ENCODE data around the gene TOR1AIP2. TPM values are rescaled to one million over a fixed set of nuclear protein-coding genes. Genes with fewer than 3 reads are reported as not detected.
"Not testable (repeated sequence)": the region's sequence is repeated elsewhere in the genome, so short reads cannot be mapped to it uniquely, and the experiment has no call there.

The TOR1AIP2 gene
- total RNA-seq, 2 donors from 2014 or later, result 60.5 to 75.2 TPM

DNA sequence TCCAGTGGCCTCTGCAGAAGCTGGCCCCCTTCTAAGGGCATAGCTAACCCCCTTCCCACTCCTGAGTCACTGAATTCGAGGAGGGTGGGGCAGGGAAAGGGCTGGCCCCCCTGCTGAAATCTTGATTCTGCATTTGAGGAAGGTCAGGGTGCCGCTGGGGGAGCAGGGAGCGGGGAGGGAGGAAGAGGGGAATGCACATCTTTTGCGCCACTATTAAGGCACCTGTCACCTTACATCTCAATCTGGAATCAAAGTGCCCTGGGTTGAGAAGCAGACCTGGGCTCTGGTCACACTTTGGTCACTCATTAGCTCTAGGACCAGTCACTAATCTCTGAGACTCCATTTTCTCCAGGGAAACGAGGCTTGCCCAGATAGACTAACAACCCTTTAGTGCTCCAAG lies 62.0 kb downstream of the TOR1AIP2 start:
- ATAC-seq, result no peak
- DNase-seq (ENCODE audit: low spot score), result no peak
- H3K9me3 Mint-ChIP-seq, result no peaks in the 10 kb centered on the region
- H3K4me1 Mint-ChIP-seq (ENCODE audit: low read depth in 2 of 2), result peaks cover 14 to 15% of the 10 kb centered on the region in 2 donors
- no peaks in the 10 kb centered on the region for H3K36me3 Mint-ChIP-seq
- H3K4me3 Mint-ChIP-seq, result peak overlapping the region; percentile 93
- H3K27ac Mint-ChIP-seq, result peak overlapping the region in 1 of 2 donors; percentile 72
- peaks cover 0 to 21% of the 10 kb centered on the region in 2 donors for H3K27me3 Mint-ChIP-seq

DNA sequence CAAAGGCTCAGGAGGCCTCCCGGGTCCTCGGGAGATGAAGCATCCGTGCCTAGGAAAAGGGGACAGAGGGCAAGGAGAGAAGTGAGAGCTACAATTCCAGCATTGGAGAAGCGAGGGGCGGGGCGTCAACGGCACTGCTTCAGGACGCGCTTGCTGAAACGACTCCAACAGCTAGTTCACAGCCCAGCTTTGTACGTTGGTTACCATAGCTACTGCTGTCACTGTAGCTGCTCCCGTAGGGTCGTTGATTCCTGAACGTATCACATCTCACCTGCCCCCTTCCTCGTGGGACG lies 63.1 kb downstream of the TOR1AIP2 start:
- peak; percentile 34 to 50 for ATAC-seq
- Mint-ChIP-seq H3K36me3 (no peaks in the 10 kb centered on the region), H3K4me3 (peak overlapping the region; percentile 93), H3K27ac (peak overlapping the region in 1 of 2 donors; percentile 72), H3K27me3 (peaks cover 8 to 24% of the 10 kb centered on the region in 2 donors), H3K4me1 (ENCODE audit: low read depth in 2 of 2) (peaks cover 14 to 15% of the 10 kb centered on the region in 2 donors), H3K9me3 (no peaks in the 10 kb centered on the region)
- DNase-seq (ENCODE audit: low spot score), result no peak

DNA sequence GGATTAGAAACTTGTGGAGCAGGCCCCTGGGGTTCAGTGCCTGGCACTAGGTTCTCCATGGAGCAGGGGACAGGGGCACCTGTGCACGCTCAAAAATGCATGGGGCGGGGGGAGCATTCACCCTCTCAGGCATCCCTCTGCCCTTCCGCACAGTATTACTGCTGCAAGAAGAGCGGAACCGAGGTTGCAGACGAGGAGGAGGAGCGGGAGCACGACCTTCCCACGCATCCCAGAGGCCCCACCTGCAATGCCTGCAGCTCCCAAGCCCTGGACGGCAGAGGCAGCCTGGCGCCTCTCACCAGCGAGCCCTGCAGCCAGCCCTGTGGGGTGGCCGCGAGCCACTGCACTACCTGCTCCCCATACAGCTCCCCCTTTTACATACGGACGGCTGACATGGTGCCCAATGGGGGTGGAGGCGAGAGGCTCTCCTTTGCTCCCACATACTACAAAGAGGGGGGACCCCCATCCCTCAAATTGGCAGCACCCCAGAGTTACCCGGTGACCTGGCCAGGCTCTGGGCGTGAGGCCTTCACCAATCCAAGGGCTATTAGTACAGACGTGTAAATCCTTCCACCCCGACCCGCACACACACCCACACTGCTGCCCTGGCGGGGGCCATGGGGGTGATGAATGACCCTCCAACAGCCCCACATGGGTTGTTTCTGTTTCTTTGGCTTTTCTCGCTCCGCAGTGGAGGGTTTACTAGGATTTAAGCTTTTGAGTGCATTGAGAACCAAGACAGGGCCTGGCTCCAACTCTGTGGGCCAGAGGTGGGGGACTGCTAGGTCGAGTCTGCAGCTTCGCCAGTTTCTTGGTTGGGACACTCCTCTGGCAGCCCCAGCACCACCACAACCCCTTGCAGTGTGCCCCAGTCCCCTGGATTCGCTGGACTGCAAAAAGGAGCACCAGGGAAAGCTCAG lies 63.7 kb downstream of the TOR1AIP2 start:
- ATAC-seq (no peak), DNase-seq (ENCODE audit: low spot score) (no peak)
- no peak overlapping the region for H3K4me3 Mint-ChIP-seq
- no peaks in the 10 kb centered on the region for H3K9me3 Mint-ChIP-seq
- H3K27ac Mint-ChIP-seq, result no peak overlapping the region
- peaks cover 14 to 15% of the 10 kb centered on the region in 2 donors for H3K4me1 Mint-ChIP-seq (ENCODE audit: low read depth in 2 of 2)
- peaks cover 8 to 24% of the 10 kb centered on the region in 2 donors for H3K27me3 Mint-ChIP-seq
- H3K36me3 Mint-ChIP-seq, result no peaks in the 10 kb centered on the region

DNA sequence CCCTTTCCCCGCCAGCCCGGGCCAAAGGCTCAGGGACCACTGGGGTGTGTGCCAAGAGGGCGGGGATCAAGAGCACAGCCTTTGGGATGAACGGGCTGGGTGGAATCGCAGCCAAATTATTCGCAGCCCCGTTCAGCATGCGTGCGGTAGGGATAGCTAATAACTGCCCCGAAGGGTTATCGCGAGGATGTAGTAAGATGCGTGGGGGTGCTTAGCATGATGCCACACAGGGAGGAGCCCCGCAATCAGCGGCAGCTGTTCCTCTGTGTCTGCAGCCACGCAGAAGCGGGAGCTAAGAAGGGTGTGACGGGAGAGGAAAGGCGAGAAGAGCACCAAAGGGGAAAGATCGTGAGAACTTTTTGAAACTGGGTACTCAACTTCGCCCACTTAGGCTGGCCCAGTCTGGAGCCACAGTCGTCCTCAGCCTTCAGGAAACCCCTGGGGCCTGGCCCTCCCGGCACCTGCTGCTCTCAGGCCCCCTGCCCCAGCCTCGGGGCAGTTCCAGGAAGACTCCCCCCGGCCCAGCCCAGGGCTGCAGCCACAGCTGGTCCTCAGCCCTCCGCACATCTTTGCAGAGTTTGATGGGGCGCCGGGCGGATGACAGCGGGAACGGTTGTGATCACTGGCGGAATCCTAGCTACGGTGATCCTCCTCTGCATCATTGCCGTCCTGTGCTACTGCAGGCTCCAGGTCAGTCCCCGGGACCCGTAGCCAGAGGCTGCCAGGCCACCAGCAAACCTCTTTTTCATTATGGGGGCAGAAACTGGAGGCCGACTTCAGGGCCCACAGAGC lies 64.9 kb downstream of the TOR1AIP2 start:
- Mint-ChIP-seq H3K27ac (no peak overlapping the region), H3K4me3 (no peak overlapping the region), H3K4me1 (ENCODE audit: low read depth in 2 of 2) (peaks cover 14 to 15% of the 10 kb centered on the region in 2 donors), H3K9me3 (no peaks in the 10 kb centered on the region), H3K27me3 (peaks cover 8 to 24% of the 10 kb centered on the region in 2 donors), H3K36me3 (no peaks in the 10 kb centered on the region)
- no peak for ATAC-seq
- DNase-seq (ENCODE audit: low spot score), result no peak

DNA sequence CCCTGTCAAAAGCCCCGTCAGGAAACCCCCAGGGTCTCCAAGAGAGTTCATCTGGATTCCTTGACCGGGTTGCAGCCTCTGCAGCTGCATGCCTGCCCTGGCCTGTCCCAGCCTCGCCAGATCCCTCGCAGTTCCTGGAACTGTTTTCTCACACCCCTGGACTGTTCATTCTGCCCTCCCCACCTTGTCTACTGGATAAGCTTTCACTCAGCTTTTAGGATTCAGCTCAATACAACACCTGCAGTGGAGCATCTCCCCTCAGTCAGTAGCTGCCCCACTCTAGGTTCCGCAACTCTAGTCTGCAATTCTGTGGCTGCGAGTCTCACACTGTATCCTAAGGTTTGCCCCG lies 67.3 kb downstream of the TOR1AIP2 start:
- Mint-ChIP-seq H3K4me1 (ENCODE audit: low read depth in 2 of 2) (peaks cover 10 to 11% of the 10 kb centered on the region in 2 donors), H3K27me3 (peaks cover 12 to 14% of the 10 kb centered on the region in 2 donors), H3K27ac (no peak overlapping the region), H3K9me3 (no peaks in the 10 kb centered on the region), H3K36me3 (no peaks in the 10 kb centered on the region), H3K4me3 (no peak overlapping the region)
- no peak for DNase-seq (ENCODE audit: low spot score)
- no peak for ATAC-seq

DNA sequence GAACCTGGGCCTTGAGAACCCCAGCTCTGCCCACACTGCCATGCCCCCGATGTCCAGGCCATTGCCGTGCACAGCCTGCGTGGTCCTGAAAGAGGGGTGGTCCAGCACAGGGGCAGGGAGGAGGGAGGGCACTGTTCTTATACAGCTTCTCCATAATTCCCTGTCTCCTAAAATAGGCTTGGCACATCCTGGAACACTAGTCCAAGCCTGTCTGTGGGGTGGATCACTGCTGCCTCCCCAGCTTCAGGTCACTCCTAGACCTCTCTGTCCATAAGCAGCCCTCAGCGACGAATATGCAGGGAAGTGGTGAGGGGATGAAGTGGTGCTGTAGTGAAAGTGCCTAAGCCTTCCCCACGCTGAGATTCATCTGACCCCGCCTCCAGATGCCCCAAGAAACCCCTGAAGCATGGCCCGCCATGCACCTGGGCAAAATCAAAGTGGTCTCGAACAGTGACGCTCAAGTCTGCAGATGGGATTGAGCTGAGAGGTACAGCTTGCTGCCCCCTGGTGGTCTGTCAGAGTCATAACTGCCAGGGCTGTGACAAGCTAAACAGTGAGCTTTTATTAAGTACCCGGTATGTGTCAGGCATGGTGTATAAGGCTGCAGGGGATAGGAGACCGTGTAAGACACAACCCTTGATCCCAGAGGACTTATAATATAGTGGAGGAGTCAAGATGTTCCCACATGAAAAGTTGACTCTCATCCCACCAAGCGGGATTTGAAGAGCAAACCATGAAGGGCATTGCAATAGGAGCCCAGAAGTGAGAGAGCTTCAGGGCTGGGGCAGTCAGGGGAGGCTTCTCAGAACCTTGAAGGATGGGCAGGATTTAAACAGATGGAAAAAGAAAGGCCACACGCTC lies 67.9 kb downstream of the TOR1AIP2 start:
- Mint-ChIP-seq H3K27ac (no peak overlapping the region), H3K27me3 (peaks cover 12 to 14% of the 10 kb centered on the region in 2 donors), H3K36me3 (no peaks in the 10 kb centered on the region), H3K4me1 (ENCODE audit: low read depth in 2 of 2) (peaks cover 4 to 5% of the 10 kb centered on the region in 2 donors), H3K9me3 (no peaks in the 10 kb centered on the region), H3K4me3 (no peak overlapping the region)
- peak; percentile 73 for DNase-seq (ENCODE audit: low spot score)
- peak; percentile 62 to 70 for ATAC-seq

DNA sequence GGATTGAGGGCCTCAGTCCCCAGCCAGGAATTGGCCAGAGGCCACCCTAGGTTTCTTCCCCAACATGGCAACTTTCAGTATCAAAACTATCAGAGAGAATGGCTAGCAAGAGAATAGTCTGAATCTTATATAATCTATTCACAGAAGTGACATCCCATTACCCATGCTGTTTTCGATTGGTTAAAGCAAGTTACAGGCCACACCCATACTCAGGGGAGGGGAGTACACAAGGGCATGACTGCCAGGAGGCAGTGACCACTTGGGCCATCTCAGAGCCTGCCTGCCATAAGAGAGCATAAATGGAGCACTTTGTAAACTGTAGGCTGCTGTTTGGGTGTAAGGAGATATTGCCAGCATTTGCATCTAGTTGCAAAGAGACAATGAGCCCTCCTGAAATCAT lies 69.1 kb downstream of the TOR1AIP2 start:
- no peak for DNase-seq (ENCODE audit: low spot score)
- Mint-ChIP-seq H3K9me3 (no peaks in the 10 kb centered on the region), H3K27ac (no peak overlapping the region), H3K36me3 (no peaks in the 10 kb centered on the region), H3K27me3 (peaks cover 12 to 14% of the 10 kb centered on the region in 2 donors), H3K4me1 (ENCODE audit: low read depth in 2 of 2) (no peaks in the 10 kb centered on the region), H3K4me3 (no peak overlapping the region)
- ATAC-seq, result no peak

DNA sequence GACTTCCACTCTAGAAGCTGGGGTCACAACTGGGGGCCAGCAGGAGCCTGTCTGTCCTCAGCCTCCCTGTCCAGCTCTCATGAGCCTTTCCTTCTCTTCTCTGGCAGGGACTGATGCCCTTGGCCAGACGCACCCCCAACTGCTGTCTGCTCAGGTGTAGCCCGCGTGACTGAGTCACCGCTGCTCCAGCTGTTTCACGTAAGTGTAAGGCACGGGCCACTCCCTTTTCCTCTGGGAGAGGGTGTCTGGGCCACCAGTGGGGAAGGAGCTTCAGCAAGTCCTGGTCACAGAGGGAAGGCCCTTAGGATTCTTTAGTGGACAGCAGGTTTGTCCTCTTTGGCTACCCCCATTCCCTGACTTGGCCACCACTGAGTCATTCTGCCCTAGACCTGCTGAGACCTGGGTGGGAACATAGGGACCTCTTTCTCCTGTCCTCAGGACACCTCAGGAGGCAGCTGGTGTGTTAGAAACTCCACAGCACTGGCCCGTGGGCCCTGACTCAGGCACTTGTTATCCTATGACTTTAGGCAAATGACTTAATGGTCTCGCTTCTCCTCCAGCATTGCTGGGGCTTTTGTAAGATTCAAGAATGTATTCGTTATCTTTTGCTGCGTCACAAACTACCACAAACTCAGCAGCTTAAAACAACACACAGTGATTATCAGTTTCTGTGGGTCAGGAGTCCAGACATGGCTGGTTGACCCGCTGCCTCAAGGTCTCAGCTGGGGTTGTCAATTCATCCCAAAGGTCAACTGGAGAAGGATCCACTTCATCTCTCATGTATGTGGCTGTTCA lies 69.7 kb downstream of the TOR1AIP2 start:
- Mint-ChIP-seq H3K4me1 (ENCODE audit: low read depth in 2 of 2) (no peaks in the 10 kb centered on the region), H3K9me3 (no peaks in the 10 kb centered on the region), H3K27me3 (peaks cover 12 to 14% of the 10 kb centered on the region in 2 donors), H3K36me3 (no peaks in the 10 kb centered on the region), H3K27ac (no peak overlapping the region), H3K4me3 (no peak overlapping the region)
- no peak for DNase-seq (ENCODE audit: low spot score)
- ATAC-seq, result no peak

DNA sequence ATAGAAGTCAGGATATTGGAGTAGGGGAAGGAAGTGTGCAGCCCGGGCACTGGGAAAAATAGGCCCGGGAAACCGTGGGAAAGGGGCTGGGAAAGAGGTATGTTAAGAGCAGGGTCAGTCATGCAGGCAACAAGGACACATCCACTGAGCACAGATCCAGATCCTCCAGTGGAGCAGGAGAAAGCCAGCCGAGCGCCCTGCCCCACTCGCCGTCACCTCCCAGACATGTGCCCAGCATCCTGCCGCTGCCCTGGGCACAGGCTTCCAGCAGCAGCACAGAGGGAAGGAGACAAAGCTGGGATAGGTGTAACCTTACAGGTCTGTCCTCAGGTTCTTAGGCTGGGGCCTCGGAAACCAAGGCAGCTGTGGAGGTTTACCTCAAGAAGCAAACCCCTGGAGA lies 70.3 kb downstream of the TOR1AIP2 start:
- no peaks in the 10 kb centered on the region for H3K9me3 Mint-ChIP-seq
- no peaks in the 10 kb centered on the region for H3K4me1 Mint-ChIP-seq (ENCODE audit: low read depth in 2 of 2)
- peaks cover 9 to 14% of the 10 kb centered on the region in 2 donors for H3K27me3 Mint-ChIP-seq
- H3K36me3 Mint-ChIP-seq, result no peaks in the 10 kb centered on the region
- no peak overlapping the region for H3K4me3 Mint-ChIP-seq
- no peak overlapping the region for H3K27ac Mint-ChIP-seq
- DNase-seq (ENCODE audit: low spot score) (no peak), ATAC-seq (no peak)

DNA sequence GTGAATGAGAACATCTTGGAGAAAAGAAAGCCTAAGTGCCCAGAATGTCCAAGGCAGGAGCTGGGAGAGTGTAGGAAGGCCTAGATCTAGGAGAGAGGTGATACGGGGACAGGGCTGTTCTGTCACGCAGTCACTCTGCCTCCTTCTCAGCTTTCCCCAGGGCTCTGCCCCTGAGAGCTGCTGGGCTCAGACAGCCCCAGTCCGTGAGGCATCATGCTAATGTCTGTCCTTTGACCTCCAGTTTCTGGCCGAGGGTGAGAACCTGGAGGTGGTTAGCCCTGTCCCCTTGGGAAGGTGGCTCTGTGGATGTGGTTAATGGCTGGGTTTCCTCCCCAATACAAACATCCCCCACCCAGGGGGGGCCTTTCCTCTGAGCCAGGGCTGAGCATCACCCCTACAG lies 71.3 kb downstream of the TOR1AIP2 start:
- no peak for ATAC-seq
- Mint-ChIP-seq H3K27ac (no peak overlapping the region), H3K36me3 (no peaks in the 10 kb centered on the region), H3K9me3 (no peaks in the 10 kb centered on the region), H3K4me3 (no peak overlapping the region), H3K27me3 (peaks cover 7 to 14% of the 10 kb centered on the region in 2 donors), H3K4me1 (ENCODE audit: low read depth in 2 of 2) (no peaks in the 10 kb centered on the region)
- no peak for DNase-seq (ENCODE audit: low spot score)

DNA sequence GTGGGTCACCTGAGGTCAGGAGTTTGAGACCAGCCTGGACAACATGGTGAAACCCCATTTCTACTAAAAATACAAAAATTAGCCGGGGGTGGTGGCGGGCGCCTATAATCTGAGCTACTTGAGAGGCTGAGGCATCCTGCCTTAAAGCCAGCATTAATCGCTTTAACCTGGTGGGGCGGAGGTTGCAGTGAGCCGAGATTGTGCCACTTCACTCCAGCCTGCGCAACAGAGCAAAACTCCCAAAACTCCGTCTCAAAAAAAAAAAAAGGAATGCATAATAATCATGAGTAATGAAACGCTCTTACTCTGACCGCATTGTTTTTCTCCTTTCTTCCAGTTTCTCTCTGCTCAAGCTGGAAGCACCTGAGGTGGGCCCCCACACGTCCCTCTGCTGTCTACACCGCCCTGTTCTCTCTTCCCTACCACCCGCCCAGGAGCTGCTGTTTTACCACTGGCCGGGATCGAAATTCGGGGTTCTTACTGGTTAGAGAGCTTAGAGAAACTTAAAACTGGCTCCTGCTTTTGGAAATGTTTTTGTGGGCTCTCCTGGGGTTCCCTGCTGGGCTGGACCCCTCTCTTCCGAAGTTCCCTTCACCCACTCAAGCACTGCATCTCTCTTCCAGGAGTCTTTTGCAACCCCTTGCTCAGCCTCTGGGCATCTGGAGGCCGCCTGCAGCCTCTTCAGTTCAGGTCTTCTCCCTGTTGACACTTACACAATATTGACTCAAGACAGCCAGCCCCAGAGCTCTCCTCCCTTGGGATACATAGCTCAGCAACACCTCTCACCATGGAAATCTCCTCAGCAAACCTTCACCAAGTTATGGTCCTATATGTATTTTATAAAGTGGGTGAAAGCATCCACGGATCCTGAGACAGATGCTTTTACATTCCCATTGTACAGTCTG lies 72.1 kb downstream of the TOR1AIP2 start:
- DNase-seq (ENCODE audit: low spot score) (no peak), ATAC-seq (no peak)
- Mint-ChIP-seq H3K27ac (no peak overlapping the region), H3K4me3 (no peak overlapping the region), H3K27me3 (peaks cover 3 to 14% of the 10 kb centered on the region in 2 donors), H3K36me3 (no peaks in the 10 kb centered on the region), H3K4me1 (ENCODE audit: low read depth in 2 of 2) (no peaks in the 10 kb centered on the region), H3K9me3 (no peaks in the 10 kb centered on the region)

DNA sequence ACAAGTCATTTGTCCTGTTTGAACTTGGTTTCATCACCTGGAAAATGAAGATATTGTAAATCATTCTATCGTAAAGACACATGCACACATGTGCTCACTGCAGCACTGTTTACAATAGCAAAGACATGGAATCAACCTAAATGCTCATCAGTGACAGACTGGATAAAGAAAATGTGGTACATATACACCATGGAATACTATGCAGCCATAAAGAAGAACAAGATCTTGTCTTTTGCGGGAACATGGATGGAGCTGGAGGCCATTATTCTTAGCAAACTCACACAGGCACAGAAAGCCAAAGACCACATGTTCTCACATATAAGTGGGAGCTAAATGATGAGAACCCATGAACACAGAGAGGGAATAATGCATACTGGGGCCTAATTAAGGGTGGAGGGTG lies 73.2 kb downstream of the TOR1AIP2 start:
- H3K4me1 Mint-ChIP-seq (ENCODE audit: low read depth in 2 of 2); H3K36me3 Mint-ChIP-seq; H3K27me3 Mint-ChIP-seq; H3K9me3 Mint-ChIP-seq; ATAC-seq; H3K4me3 Mint-ChIP-seq; H3K27ac Mint-ChIP-seq; DNase-seq (ENCODE audit: low spot score): not testable (repeated sequence)
